Endothelial cell (in vitro differentiated cells): Measurements from ENCODE around the gene SREBF1. TPM values are rescaled to one million over a fixed set of nuclear protein-coding genes. Genes with fewer than 3 reads are reported as not detected.

Experiments
- DNase-seq: peaks from one replicate; pipeline ENCODE4 v3.0.0; 2021; ENCODE audit warnings: low spot score
- H3K27ac Mint-ChIP-seq: one replicate; pipeline ENCODE4 v1.8.0; 2021; ENCODE audit warnings: mixed read lengths, inconsistent platforms; ENCODE audit not compliant: unreplicated experiment
- H3K27me3 Mint-ChIP-seq: one replicate; pipeline ENCODE4 v1.8.0; 2021; ENCODE audit warnings: mild to moderate bottlenecking, moderate library complexity, mixed read lengths, inconsistent platforms; ENCODE audit not compliant: unreplicated experiment
- H3K36me3 Mint-ChIP-seq: one replicate; pipeline ENCODE4 v1.8.0; 2021; ENCODE audit warnings: mild to moderate bottlenecking, low read depth, mixed read lengths, inconsistent platforms; ENCODE audit not compliant: unreplicated experiment
- H3K4me1 Mint-ChIP-seq: one replicate; pipeline ENCODE4 v1.8.0; 2021; ENCODE audit warnings: mild to moderate bottlenecking, mixed read lengths, inconsistent platforms; ENCODE audit not compliant: unreplicated experiment
- H3K4me3 Mint-ChIP-seq: one replicate; pipeline ENCODE4 v1.8.0; 2021; ENCODE audit warnings: mild to moderate bottlenecking, mixed read lengths, inconsistent platforms; ENCODE audit not compliant: unreplicated experiment
- H3K9me3 Mint-ChIP-seq: one replicate; pipeline ENCODE4 v1.8.0; 2021; ENCODE audit warnings: mixed read lengths, inconsistent platforms; ENCODE audit not compliant: unreplicated experiment
- CTCF ChIP-seq: fragments of 200-600 bp; sonication (generic); IDR thresholded peaks from one replicate; pipeline ENCODE4 v1.5.0; 2021; ENCODE audit warnings: antibody characterized with exemption; ENCODE audit not compliant: unreplicated experiment
- total RNA-seq: library from RNA; stranded (reverse); fragmentation: NEBNext Ultra II Directional; extraction: Animal tissue kit (Norgen Biotek cat#: 25700); gene quantifications from one replicate; pipeline ENCODE4 v1.2.1, GENCODE V29; 2021; ENCODE audit not compliant: unreplicated experiment

The SREBF1 gene
- total RNA-seq, 1 donor from 2014 or later: 146 TPM

- Mint-ChIP-seq H3K9me3 (no peaks in the 10 kb centered on the region), H3K36me3 (no peaks in the 10 kb centered on the region), H3K4me1 (peaks cover 25% of the 10 kb centered on the region), H3K27ac (no peak overlapping the region), H3K4me3 (peak overlapping the region; percentile 82), H3K27me3 (peaks cover 23% of the 10 kb centered on the region)
- no peak for TF ChIP-seq CTCF
- DNase-seq: peak; percentile 39
Observed at GRCh38 chr17:17781591-17782496, 54.9 kb downstream of the SREBF1 start.

- Mint-ChIP-seq H3K9me3 (no peaks in the 10 kb centered on the region), H3K4me1 (peaks cover 22% of the 10 kb centered on the region), H3K36me3 (no peaks in the 10 kb centered on the region), H3K27me3 (peaks cover 21% of the 10 kb centered on the region), H3K4me3 (peak overlapping the region; percentile 82), H3K27ac (peak overlapping the region; percentile 66)
- peak; percentile 60 for DNase-seq
- TF ChIP-seq CTCF: no peak
Observed at GRCh38 chr17:17780922-17781590, 55.7 kb downstream of the SREBF1 start.

- no peak for DNase-seq
- H3K36me3 Mint-ChIP-seq: no peaks in the 10 kb centered on the region
- TF ChIP-seq CTCF: no peak
- H3K27me3 Mint-ChIP-seq: peaks cover 12% of the 10 kb centered on the region
- H3K9me3 Mint-ChIP-seq: no peaks in the 10 kb centered on the region
- H3K27ac Mint-ChIP-seq: no peak overlapping the region
- H3K4me3 Mint-ChIP-seq: no peak overlapping the region
- H3K4me1 Mint-ChIP-seq: peaks cover 13% of the 10 kb centered on the region
Observed at GRCh38 chr17:17779015-17779611, 57.7 kb downstream of the SREBF1 start.

GRCh38 chr17:17778308-17779014 lies 58.3 kb downstream of the SREBF1 start:
- no peak overlapping the region for H3K4me3 Mint-ChIP-seq
- H3K36me3 Mint-ChIP-seq: no peaks in the 10 kb centered on the region
- no peaks in the 10 kb centered on the region for H3K9me3 Mint-ChIP-seq
- H3K27me3 Mint-ChIP-seq: peaks cover 10% of the 10 kb centered on the region
- no peak for DNase-seq
- H3K4me1 Mint-ChIP-seq: peaks cover 10% of the 10 kb centered on the region
- no peak for TF ChIP-seq CTCF
- H3K27ac Mint-ChIP-seq: peak overlapping the region; percentile 13
